H1 (cell line): ENCODE results near the gene CARD18. TPM values are rescaled to one million over a fixed set of nuclear protein-coding genes. Genes with fewer than 3 reads are reported as not detected.

Experiments used
- YY1 ChIP-seq: IDR thresholded peaks from 2 replicates; pipeline ENCODE4 v1.6.1; 2011; ENCODE audit warnings: low read depth, mild to moderate bottlenecking, low read length
- polyA plus RNA-seq, 7 experiments: library from polyadenylated mRNA; depleted of rRNA in 3 of 7; stranded (reverse) in 5 of 7; unstranded in 2 of 7; fragments of >200 nt in 5 of 7; fragments of 200-250 nt in 2 of 7; gene quantifications; 1 replicate in 5 of 7; 2 replicates in 1 of 7; 4 replicates in 1 of 7; pipeline versions ENCODE4 v1.2.1 to v1.2.3, GENCODE V29; 2011 to 2013; ENCODE audit warnings: missing spikeins in 2 of 7, mixed read lengths in 2 of 7
- total RNA-seq: library from RNA; stranded (reverse); fragmentation: NEBNext Ultra II Directional; extraction: Animal tissue kit (Norgen Biotek cat#: 25700); gene quantifications from 2 replicates; pipeline ENCODE4 v1.2.1, GENCODE V29; 2021

CARD18 gene
- total and polyA plus RNA-seq, 2 of the 8 experiments (the other 6 are each of a cell fraction or from before 2014, with no cell fraction given), result not detected

- TF ChIP-seq YY1, result no peak
These were observed 41.5 kb upstream of the CARD18 start (continued) for GRCh38 chr11:105181100-105181499.
